ENCODE measurements around the gene KRT13. TPM values are rescaled to one million over a fixed set of nuclear protein-coding genes. Genes with fewer than 3 reads are reported as not detected.

KRT13 gene
- total and polyA plus RNA-seq, 9 of the 15 experiments (the other 6 are each of a cell fraction or from before 2014, with no cell fraction given): 0.11 to 1.1 (median 0.24) TPM; not detected in 3

- WGBS (ENCODE audit: insufficient coverage, low coverage, missing lambda C conversion rate): 62% methylated on average over 14 of the region's 14 CpGs
- ChIA-PET CTCF (ENCODE audit: low intra/inter-chr PET ratio) (no interaction called here), POLR2A (interaction anchor here (0.6 to 1.5 kb wide), 8 partner anchors 10 to 673 kb away, joined by 3 to 7 read pairs (median 3); no protein-coding TSS in a partner anchor)
- in situ Hi-C loops (cut with MboI): no loop called here
- TF ChIP-seq RBBP5 (IDR thresholded peaks at IDR 0.05; ENCODE audit: borderline replicate concordance, insufficient read depth, low read length, poor library complexity, severe bottlenecking) (no peak), ZFP36 (IDR thresholded peaks at IDR 0.05; ENCODE audit: low read depth, low read length, partially characterized antibody) (peak; percentile 92)
- no peak overlapping the region for H2AFZ ChIP-seq (ENCODE audit: low read depth, low read length)
- ATAC-seq (no peak), FAIRE-seq (no peak), DNase-seq (ENCODE audit: extremely low read depth in 1 of 4, low spot score in 3 of 4) (no peak)
- H3K9me3 ChIP-seq (replicated peaks; ENCODE audit: control insufficient read depth, insufficient read depth, low read depth, low read length): no peaks in the 10 kb centered on the region
- H3K4me2 ChIP-seq (ENCODE audit: insufficient read depth, low read length): no peak overlapping the region
- H3K9me1 ChIP-seq (ENCODE audit: control insufficient read depth, insufficient read depth, low read length): no peaks in the 10 kb centered on the region
- H4K20me1 ChIP-seq (replicated peaks; ENCODE audit: control insufficient read depth, insufficient read depth, low read length): no peaks in the 10 kb centered on the region
- no peak overlapping the region for H3K4me3 ChIP-seq
- H3K36me3 ChIP-seq (ENCODE audit: control insufficient read depth, insufficient read depth, low read length): no peaks in the 10 kb centered on the region
- intact Hi-C loops (cut with micrococcal nuclease): no loop called here
- H3K27ac ChIP-seq (ENCODE audit: extremely low read depth, low read depth, low read length): no peak overlapping the region
- BruUV-seq (replicated peaks): no TSS peak
- no peaks in the 10 kb centered on the region for H3K79me2 ChIP-seq (ENCODE audit: control insufficient read depth, insufficient read depth, low read length)
- peaks cover 43 to 48% of the 10 kb centered on the region in 2 experiments for H3K4me1 ChIP-seq (replicated peaks in 1 of 2; ENCODE audit: control insufficient read depth in 2 of 2, insufficient read depth in 2 of 2, low read length in 2 of 2)
- H3K27me3 ChIP-seq (ENCODE audit: control insufficient read depth in 2 of 2, insufficient read depth in 2 of 2, low read length in 2 of 2): no peaks in the 10 kb centered on the region
- peak overlapping the region in 1 of 2 experiments; percentile 63; a peak in 2 of 4 replicates for H3K9ac ChIP-seq (ENCODE audit: insufficient read depth in 1 of 2, low read depth in 2 of 2, low read length in 2 of 2)
Observed at GRCh38 chr17:41516147-41516829, 10.9 kb upstream of the KRT13 start.

- Histone ChIP-seq H3K9me3 (replicated peaks; ENCODE audit: control insufficient read depth, insufficient read depth, low read depth, low read length) (no peaks in the 10 kb centered on the region), H3K4me1 (replicated peaks in 1 of 2; ENCODE audit: control insufficient read depth in 2 of 2, insufficient read depth in 2 of 2, low read length in 2 of 2) (peaks cover 37 to 44% of the 10 kb centered on the region in 2 experiments), H3K4me2 (ENCODE audit: insufficient read depth, low read length) (no peak overlapping the region), H3K27ac (ENCODE audit: extremely low read depth, low read depth, low read length) (no peak overlapping the region), H4K20me1 (replicated peaks; ENCODE audit: control insufficient read depth, insufficient read depth, low read length) (no peaks in the 10 kb centered on the region), H2AFZ (ENCODE audit: low read depth, low read length) (no peak overlapping the region), H3K9me1 (ENCODE audit: control insufficient read depth, insufficient read depth, low read length) (no peaks in the 10 kb centered on the region), H3K4me3 (no peak overlapping the region), H3K9ac (ENCODE audit: insufficient read depth in 1 of 2, low read depth in 2 of 2, low read length in 2 of 2) (peak overlapping the region in 1 of 2 experiments; percentile 21; a peak in 1 of 4 replicates), H3K36me3 (ENCODE audit: control insufficient read depth, insufficient read depth, low read length) (no peaks in the 10 kb centered on the region), H3K79me2 (ENCODE audit: control insufficient read depth, insufficient read depth, low read length) (no peaks in the 10 kb centered on the region), H3K27me3 (ENCODE audit: control insufficient read depth in 2 of 2, insufficient read depth in 2 of 2, low read length in 2 of 2) (no peaks in the 10 kb centered on the region)
- no peak for ATAC-seq
- ChIA-PET CTCF (ENCODE audit: low intra/inter-chr PET ratio) (no interaction called here), POLR2A (interaction anchor here (0.8 to 1.7 kb wide), 3 partner anchors 12 to 15 kb away, joined by 3 to 7 read pairs (median 5); partner anchors contain the start of gene KRT19)
- intact Hi-C loops (cut with micrococcal nuclease): no loop called here
- 66% methylated on average over 5 of the region's 5 CpGs for WGBS (ENCODE audit: insufficient coverage, low coverage, missing lambda C conversion rate)
- DNase-seq (ENCODE audit: extremely low read depth in 1 of 4, low spot score in 3 of 4): no peak
- TF ChIP-seq ZC3H11A (IDR thresholded peaks at IDR 0.05; ENCODE audit: low read depth, low read length) (no peak), NFIC (IDR thresholded peaks at IDR 0.05) (peak; percentile 77), NFIX (CRISPR knock-in tag; IDR thresholded peaks at IDR 0.05; ENCODE audit: low read depth) (0 out of 2 replicates have a peak, but pooled peaks have one; percentile 23), CBX1 (IDR thresholded peaks at IDR 0.05; ENCODE audit: low read depth) (no peak), ARID2 (IDR thresholded peaks at IDR 0.05) (no peak)
- no TSS peak for BruUV-seq (replicated peaks)
- no peak for FAIRE-seq
- in situ Hi-C loops (cut with MboI): no loop called here
Observed at GRCh38 chr17:41513168-41513547, 7.7 kb upstream of the KRT13 start.
